Neural progenitor cell (in vitro differentiated cells): ENCODE measurements around the gene FRMPD2. TPM values are rescaled to one million over a fixed set of nuclear protein-coding genes. Genes with fewer than 3 reads are reported as not detected.
A peak's percentile ranks its signal among the peaks of the same experiment; 100 is the strongest.

Experiments used
- DNase-seq: peaks from one replicate; pipeline ENCODE4 v3.0.0-alpha.2; 2016; ENCODE audit warnings: low spot score
- H2AFZ ChIP-seq: fragments of 200-600 bp; sonication (generic); replicated peaks from 2 replicates; pipeline ENCODE4 v1.6.1; 2016; ENCODE audit warnings: antibody characterized with exemption
- H3F3A ChIP-seq: fragments of 200-600 bp; sonication (generic); 2 replicates; pipeline ENCODE4 v1.6.1; 2016; ENCODE audit warnings: antibody characterized with exemption, low read depth
- H3K27ac ChIP-seq: fragments of 200-600 bp; sonication (generic); 2 replicates; pipeline ENCODE4 v1.5.1; 2016; ENCODE audit warnings: mild to moderate bottlenecking
- H3K27me3 ChIP-seq: fragments of 200-600 bp; sonication (generic); 2 replicates; pipeline ENCODE4 v1.6.1; 2016; ENCODE audit warnings: mild to moderate bottlenecking, moderate library complexity
- H3K36me3 ChIP-seq: fragments of 200-600 bp; sonication (generic); 2 replicates; pipeline ENCODE4 v1.5.1; 2016
- H3K4me1 ChIP-seq: fragments of 200-600 bp; sonication (generic); 2 replicates; pipeline ENCODE4 v1.6.1; 2016; ENCODE audit warnings: mixed run types
- H3K4me2 ChIP-seq: fragments of 200-600 bp; sonication (generic); 2 replicates; pipeline ENCODE4 v1.6.1; 2016
- H3K4me3 ChIP-seq: fragments of 200-600 bp; sonication (generic); 2 replicates; pipeline ENCODE4 v1.5.1; 2016
- H3K79me2 ChIP-seq: fragments of 200-600 bp; sonication (generic); 2 replicates; pipeline ENCODE4 v1.6.1; 2016; ENCODE audit warnings: low read depth
- H3K9ac ChIP-seq: fragments of 200-600 bp; sonication (generic); 2 replicates; pipeline ENCODE4 v1.6.1; 2016
- H3K9me3 ChIP-seq: fragments of 200-600 bp; sonication (generic); 2 replicates; pipeline ENCODE4 v1.5.1; 2016; ENCODE audit warnings: low read depth
- H4K20me1 ChIP-seq: fragments of 200-600 bp; sonication (generic); 2 replicates; pipeline ENCODE4 v1.6.1; 2016; ENCODE audit warnings: low read depth
- H3K27ac Mint-ChIP-seq: 3 replicates; pipeline ENCODE4 v1.8.0; 2021; ENCODE audit warnings: mixed read lengths
- H3K27me3 Mint-ChIP-seq: 2 replicates; pipeline ENCODE4 v1.8.0; 2022; ENCODE audit warnings: low read depth, mild to moderate bottlenecking, inconsistent platforms, moderate library complexity, mixed read lengths; ENCODE audit not compliant: insufficient read depth
- H3K36me3 Mint-ChIP-seq: 3 replicates; pipeline ENCODE4 v1.8.0; 2021; ENCODE audit warnings: mixed read lengths
- H3K4me1 Mint-ChIP-seq: 3 replicates; pipeline ENCODE4 v1.8.0; 2021; ENCODE audit warnings: mixed read lengths
- H3K4me3 Mint-ChIP-seq: 3 replicates; pipeline ENCODE4 v1.8.0; 2021; ENCODE audit warnings: mild to moderate bottlenecking, moderate library complexity, mixed read lengths
- H3K9me3 Mint-ChIP-seq: 3 replicates; pipeline ENCODE4 v1.8.0; 2020; ENCODE audit warnings: mixed read lengths
- EZH2 ChIP-seq: fragments of 200-600 bp; sonication (generic); IDR thresholded peaks from 2 replicates; pipeline ENCODE4 v1.6.1; 2017; ENCODE audit warnings: antibody characterized with exemption, mild to moderate bottlenecking, moderate library complexity
- EZH2phosphoT487 ChIP-seq: fragments of 200-600 bp; sonication (generic); IDR thresholded peaks from 2 replicates; pipeline ENCODE4 v1.6.1; 2017; ENCODE audit warnings: antibody characterized with exemption
- total RNA-seq: library from RNA; depleted of rRNA; stranded (reverse); fragments of >200 nt; gene quantifications from 2 replicates; pipeline ENCODE4 v1.2.3, GENCODE V29; 2015; ENCODE audit warnings: low replicate concordance
- TF ChIP-seq, protein P1 (sequence below): fragments of 200-600 bp; sonication (generic); IDR thresholded peaks from 2 replicates; pipeline ENCODE4 v1.5.1; 2017; ENCODE audit warnings: antibody characterized with exemption, mild to moderate bottlenecking

Gene FRMPD2
- total RNA-seq, 1 donor from 2014 or later: not detected

DNA sequence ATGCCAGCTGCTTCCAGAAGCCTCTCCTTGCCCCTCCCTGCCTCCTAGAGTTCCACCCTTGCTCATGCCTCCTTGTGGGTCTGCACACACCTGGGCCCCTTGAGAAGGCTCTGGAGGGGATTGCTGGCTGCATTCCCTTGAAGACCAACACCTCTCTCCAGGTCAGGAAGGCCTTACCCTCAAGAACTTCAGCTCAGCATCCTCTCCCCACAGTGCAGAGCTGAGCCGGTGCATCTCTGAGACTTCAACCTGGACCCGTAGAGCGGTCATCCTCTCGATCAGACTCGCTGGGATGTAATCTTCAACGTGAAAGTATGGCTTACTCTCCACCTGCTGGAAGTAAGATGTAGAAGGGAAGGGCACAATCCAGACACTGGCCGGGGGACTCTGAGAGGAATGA is 62.7 kb downstream of the FRMPD2 start:
- Histone ChIP-seq H3K4me2 (no peak overlapping the region), H3F3A (no peaks in the 10 kb centered on the region), H3K4me3 (no peak overlapping the region), H3K27ac (no peak overlapping the region), H3K4me1 (no peaks in the 10 kb centered on the region), H3K79me2 (no peaks in the 10 kb centered on the region), H2AFZ (no peak overlapping the region), H3K27me3 (no peaks in the 10 kb centered on the region), H3K9me3 (no peaks in the 10 kb centered on the region), H3K36me3 (no peaks in the 10 kb centered on the region), H4K20me1 (no peaks in the 10 kb centered on the region), H3K9ac (no peak overlapping the region)
- DNase-seq: no peak
- no peak overlapping the region for H3K27ac Mint-ChIP-seq
- peaks cover 9% of the 10 kb centered on the region for H3K27me3 Mint-ChIP-seq
- no peak for TF ChIP-seq EZH2
- TF ChIP-seq, protein P1, sequence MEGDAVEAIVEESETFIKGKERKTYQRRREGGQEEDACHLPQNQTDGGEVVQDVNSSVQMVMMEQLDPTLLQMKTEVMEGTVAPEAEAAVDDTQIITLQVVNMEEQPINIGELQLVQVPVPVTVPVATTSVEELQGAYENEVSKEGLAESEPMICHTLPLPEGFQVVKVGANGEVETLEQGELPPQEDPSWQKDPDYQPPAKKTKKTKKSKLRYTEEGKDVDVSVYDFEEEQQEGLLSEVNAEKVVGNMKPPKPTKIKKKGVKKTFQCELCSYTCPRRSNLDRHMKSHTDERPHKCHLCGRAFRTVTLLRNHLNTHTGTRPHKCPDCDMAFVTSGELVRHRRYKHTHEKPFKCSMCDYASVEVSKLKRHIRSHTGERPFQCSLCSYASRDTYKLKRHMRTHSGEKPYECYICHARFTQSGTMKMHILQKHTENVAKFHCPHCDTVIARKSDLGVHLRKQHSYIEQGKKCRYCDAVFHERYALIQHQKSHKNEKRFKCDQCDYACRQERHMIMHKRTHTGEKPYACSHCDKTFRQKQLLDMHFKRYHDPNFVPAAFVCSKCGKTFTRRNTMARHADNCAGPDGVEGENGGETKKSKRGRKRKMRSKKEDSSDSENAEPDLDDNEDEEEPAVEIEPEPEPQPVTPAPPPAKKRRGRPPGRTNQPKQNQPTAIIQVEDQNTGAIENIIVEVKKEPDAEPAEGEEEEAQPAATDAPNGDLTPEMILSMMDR: no peak
- no peak for TF ChIP-seq EZH2phosphoT487
- no peaks in the 10 kb centered on the region for H3K36me3 Mint-ChIP-seq
- H3K9me3 Mint-ChIP-seq: no peaks in the 10 kb centered on the region
- H3K4me1 Mint-ChIP-seq: no peaks in the 10 kb centered on the region
- H3K4me3 Mint-ChIP-seq: no peak overlapping the region

DNA sequence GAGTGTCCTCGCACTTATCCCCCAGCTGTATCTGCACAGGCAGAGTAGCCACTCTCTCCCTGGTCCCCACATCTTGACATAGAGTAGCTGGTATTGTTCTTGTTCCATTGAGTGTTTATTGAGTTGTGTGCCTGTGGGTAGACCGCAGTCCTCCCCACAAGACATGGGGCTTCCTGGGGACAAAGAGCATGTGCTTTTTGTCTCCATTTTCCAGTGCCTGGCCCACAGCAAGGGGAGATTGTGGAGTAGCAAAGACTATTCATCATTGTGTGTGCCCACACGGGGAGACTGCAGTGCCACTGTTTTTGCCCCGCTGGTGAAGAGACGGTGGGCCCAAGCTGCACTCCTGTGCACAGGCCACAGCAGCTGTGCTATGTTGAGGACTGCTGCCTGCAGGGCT is 63.5 kb downstream of the FRMPD2 start:
- H3K36me3 ChIP-seq: no peaks in the 10 kb centered on the region

DNA sequence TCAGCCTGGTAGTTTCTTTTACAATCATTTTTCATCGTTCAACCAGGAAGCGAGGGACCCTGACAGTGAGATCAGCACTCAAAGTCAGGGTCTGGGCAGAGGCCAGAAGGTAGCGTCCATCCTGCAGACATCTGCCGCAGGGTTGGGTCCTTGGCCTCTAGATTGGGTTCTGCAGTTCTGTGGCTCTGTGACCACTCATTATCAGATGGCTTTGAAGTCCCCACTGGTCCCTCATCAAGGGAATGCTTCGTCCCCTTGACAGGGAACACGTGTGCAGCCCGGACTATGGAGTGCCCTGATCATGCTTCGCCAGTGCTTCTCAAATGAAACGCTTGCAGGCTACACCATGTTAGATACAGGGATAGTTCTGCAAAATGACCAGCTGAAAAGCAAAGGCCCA is 64.1 kb downstream of the FRMPD2 start:
- H3K9ac ChIP-seq: no peak overlapping the region
- H2AFZ ChIP-seq: no peak overlapping the region
- DNase-seq: no peak
- H3K4me2 ChIP-seq: no peak overlapping the region
- H3K4me1 Mint-ChIP-seq: no peaks in the 10 kb centered on the region
- no peak overlapping the region for H3K27ac Mint-ChIP-seq
- no peak overlapping the region for H3K4me3 Mint-ChIP-seq
- H3K27me3 Mint-ChIP-seq: peaks cover 6% of the 10 kb centered on the region
- H3K36me3 ChIP-seq: no peaks in the 10 kb centered on the region
- H3F3A ChIP-seq: no peaks in the 10 kb centered on the region
- H3K9me3 ChIP-seq: no peaks in the 10 kb centered on the region
- no peak overlapping the region for H3K27ac ChIP-seq
- no peak for TF ChIP-seq EZH2phosphoT487
- TF ChIP-seq, protein P1: no peak
- no peak for TF ChIP-seq EZH2
- H3K4me3 ChIP-seq: no peak overlapping the region
- no peaks in the 10 kb centered on the region for H3K9me3 Mint-ChIP-seq
- no peaks in the 10 kb centered on the region for H3K36me3 Mint-ChIP-seq
- no peaks in the 10 kb centered on the region for H4K20me1 ChIP-seq
- H3K79me2 ChIP-seq: no peaks in the 10 kb centered on the region
- H3K27me3 ChIP-seq: no peaks in the 10 kb centered on the region
- no peaks in the 10 kb centered on the region for H3K4me1 ChIP-seq

More for the DNA sequence above, 63.5 kb downstream of the FRMPD2 start:
- peak overlapping the region; percentile 20 for H2AFZ ChIP-seq
- no peak overlapping the region for H3K9ac ChIP-seq
- no peak overlapping the region for H3K4me3 ChIP-seq
- H3K4me2 ChIP-seq: no peak overlapping the region
- H3K27ac ChIP-seq: no peak overlapping the region
- Mint-ChIP-seq H3K4me3 (no peak overlapping the region), H3K36me3 (no peaks in the 10 kb centered on the region), H3K9me3 (no peaks in the 10 kb centered on the region), H3K27me3 (peaks cover 8% of the 10 kb centered on the region), H3K27ac (no peak overlapping the region), H3K4me1 (no peaks in the 10 kb centered on the region)
- no peaks in the 10 kb centered on the region for H3K9me3 ChIP-seq
- H3F3A ChIP-seq: no peaks in the 10 kb centered on the region
- TF ChIP-seq, protein P1: no peak
- no peak for TF ChIP-seq EZH2
- no peaks in the 10 kb centered on the region for H4K20me1 ChIP-seq
- H3K27me3 ChIP-seq: no peaks in the 10 kb centered on the region
- H3K4me1 ChIP-seq: no peaks in the 10 kb centered on the region
- no peak for DNase-seq
- no peaks in the 10 kb centered on the region for H3K79me2 ChIP-seq
